Fibroblast of the aortic adventitia (primary cell): ENCODE results near the gene TRIM31. TPM values are rescaled to one million over a fixed set of nuclear protein-coding genes. Genes with fewer than 3 reads are reported as not detected.

Experiments
- DNase-seq: peaks from one replicate; pipeline ENCODE4 v3.0.0-alpha.2; 2010; ENCODE audit warnings: low read depth
- H3K4me3 ChIP-seq: 2 replicates; pipeline ENCODE4 v1.5.1; 2011; ENCODE audit warnings: low read depth, mild to moderate bottlenecking, control low read depth, low read length, moderate library complexity
- total RNA-seq: library from RNA; depleted of rRNA; stranded (reverse); fragments of >200 nt; gene quantifications from 2 replicates; pipeline ENCODE4 v1.2.3, GENCODE V29; 2012; ENCODE audit warnings: low replicate concordance
- TF ChIP-seq, protein P1 (sequence below): IDR thresholded peaks from 2 replicates; pipeline ENCODE4 v1.5.1; 2011; ENCODE audit warnings: mild to moderate bottlenecking, low read length, control low read depth, inconsistent platforms; ENCODE audit not compliant: insufficient read depth

TRIM31 gene
- total RNA-seq, 1 donor = not detected

DNA sequence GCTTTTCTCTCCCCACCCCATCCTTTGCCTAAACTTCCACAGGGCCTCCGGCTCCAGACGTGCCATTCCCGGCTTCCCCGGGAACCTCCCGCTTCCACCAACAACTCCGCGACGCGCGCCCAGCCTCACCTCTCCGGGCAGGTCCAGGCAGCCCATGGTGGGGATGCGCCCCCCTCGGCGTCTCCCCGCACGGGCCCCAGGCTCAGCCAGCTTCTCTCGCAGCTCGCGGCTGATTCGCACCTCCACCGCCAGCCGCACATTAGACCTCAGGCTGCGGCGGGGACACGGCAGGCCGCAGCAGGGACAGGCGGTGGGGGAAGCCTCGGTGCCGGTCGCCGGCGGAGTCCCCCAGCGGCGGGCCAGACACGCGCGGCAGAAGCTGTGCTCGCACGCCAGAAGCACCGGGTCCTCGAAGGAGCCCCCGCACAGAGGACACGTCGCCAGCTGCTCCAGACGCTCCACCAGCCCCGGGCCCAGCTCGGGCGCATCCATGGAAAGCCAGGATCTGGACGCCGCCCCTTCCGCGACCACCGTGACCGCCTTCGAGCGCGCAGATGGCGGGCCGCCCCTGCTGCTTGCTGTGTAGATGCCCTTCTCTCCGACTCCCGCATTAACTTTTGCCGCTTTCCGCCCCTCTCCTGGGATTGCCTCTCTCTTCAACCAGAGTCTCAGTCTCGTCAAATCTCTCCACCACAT lies 37.6 kb downstream of the TRIM31 start, which contains the start of gene RNF39:
TSS of gene RNF39 (minus strand) at position 676 of the 696 bp plus-strand sequence. CDS start at position 492, 184 bp downstream.
- no peak for DNase-seq
- no peak within 1 kb of the TSS for H3K4me3 ChIP-seq
- TF ChIP-seq, protein P1, sequence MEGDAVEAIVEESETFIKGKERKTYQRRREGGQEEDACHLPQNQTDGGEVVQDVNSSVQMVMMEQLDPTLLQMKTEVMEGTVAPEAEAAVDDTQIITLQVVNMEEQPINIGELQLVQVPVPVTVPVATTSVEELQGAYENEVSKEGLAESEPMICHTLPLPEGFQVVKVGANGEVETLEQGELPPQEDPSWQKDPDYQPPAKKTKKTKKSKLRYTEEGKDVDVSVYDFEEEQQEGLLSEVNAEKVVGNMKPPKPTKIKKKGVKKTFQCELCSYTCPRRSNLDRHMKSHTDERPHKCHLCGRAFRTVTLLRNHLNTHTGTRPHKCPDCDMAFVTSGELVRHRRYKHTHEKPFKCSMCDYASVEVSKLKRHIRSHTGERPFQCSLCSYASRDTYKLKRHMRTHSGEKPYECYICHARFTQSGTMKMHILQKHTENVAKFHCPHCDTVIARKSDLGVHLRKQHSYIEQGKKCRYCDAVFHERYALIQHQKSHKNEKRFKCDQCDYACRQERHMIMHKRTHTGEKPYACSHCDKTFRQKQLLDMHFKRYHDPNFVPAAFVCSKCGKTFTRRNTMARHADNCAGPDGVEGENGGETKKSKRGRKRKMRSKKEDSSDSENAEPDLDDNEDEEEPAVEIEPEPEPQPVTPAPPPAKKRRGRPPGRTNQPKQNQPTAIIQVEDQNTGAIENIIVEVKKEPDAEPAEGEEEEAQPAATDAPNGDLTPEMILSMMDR = no peak

DNA sequence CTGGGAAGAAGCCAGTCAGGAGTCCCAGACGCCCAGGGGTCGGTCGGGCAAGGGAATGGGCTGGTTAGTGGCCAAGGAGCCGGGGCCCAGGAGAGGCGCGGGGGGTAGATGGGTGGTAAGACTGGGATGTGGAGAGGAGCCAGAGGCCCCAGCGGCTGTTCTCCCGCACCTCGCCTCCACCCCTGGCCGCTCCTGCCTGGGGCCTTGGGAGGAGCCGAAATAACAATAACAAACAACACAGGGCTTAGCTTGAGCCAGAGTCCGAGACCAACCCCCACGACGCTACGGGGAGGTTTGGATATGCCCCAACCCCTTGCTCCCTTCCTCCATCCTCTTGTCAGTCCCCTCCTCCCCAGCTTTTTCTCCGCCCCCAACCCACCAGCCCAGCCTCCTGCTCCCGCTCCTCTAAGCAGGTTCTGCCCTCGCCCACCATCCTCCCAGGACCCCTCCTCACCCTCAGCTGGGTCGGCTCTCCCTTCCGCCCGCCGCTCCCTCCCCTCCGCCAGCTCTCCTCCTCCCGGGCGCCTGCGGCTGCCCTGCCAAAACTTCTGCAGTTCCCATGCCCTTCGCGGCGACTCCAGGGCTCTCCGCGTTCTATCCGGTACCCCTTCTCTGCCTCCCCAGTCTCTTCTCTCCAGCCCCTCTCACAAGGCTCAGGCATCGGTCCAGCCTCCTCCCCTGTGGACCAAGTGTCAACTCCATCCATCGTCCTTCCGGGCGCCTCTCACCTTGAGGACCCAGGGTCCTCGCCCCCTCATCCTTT lies 38.4 kb downstream of the TRIM31 start:
- no peak for DNase-seq
- TF ChIP-seq, protein P1 = no peak
- H3K4me3 ChIP-seq = no peak overlapping the region

DNA sequence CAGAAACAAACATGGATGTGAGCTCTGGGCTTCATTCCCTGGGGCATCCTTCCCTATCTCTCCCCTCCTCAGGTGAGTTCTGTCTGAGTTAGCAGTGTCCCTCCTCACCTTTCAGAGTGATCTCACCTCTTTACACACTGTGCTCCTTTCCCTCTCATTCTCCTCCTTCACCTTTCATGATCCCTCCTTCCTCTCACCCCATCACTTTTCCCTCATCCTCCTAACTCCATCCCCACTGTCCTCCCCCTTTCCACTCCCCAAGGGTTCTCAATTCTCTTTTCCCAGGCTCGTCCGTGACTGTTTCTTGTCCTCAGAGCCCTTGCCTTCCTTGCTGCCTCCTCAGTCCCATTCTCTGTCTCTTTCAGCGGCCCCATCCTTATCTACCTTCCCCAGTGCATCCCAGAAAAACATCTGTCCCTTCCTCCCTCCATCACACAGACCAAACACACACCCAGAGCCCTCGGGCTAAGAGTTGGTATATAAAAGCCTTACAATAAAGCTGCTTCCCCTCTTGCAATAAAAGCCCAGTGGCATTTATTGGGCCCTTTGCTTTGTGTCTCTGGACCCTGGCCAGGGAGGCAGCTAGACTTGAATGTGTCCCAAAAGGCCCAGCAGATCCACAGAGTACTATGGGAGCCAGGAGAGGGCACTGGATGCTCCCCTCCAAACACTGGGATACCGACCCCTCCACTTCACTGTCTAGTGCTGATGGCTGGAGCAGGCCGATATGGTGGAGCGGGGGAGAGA lies 39.2 kb downstream of the TRIM31 start:
- no peak overlapping the region for H3K4me3 ChIP-seq
- DNase-seq = no peak
- TF ChIP-seq, protein P1 = no peak

DNA sequence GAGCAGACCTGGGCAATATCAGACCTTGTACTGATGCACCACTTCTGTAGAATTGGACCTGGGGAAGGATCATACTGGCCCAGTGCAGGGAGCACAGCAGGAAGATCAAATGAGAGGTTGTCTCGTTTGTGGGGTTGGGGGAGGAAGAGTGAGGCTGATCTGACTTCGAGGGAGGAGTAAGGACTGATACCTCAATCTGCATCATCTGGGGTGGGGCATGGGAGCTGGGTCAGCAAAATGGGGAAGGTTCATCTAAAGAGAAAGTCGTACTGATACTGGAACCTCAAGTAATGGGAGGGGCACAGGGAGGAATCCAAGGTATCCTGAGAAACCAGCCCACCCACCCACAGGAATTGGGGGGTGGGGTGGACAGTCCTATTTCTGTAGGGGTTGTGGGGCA lies 41.0 kb downstream of the TRIM31 start:
- no peak overlapping the region for H3K4me3 ChIP-seq

DNA sequence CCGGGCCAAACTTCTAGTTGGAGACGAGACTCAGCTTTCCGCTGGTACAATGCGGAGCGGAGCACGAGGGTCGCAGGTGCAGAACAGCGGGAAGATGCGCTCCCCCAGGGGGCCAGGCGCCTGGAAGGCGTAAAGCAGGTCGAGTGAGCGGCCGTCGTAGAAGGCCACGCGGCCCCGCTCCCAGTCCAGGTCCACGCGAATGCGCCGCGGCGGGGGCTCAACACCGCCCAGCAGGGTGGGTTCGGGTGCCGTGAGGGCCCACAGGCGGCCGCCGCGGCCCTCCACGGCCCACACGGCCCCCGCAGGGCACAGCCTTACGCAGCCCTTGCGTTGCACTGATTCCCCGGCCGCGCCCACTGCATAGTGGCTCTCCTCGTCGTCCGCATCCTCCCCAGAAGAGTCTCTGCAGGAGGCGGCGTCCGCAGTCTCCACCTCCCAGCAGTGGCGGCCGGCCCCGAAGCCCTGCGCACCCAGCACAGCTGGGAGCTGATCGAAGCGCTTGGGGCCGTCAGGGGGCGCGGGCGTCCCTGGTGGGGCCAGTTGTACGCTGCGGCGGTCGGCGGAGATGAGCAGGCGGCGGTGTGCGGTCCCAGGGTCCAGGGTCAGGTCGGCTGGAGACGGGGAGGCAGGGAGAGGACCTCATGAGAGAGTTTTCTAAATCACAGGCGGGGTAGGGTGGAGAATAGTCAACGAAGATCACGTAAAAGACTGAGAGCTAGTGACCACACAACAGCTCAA lies 41.6 kb downstream of the TRIM31 start:
- no peak overlapping the region for H3K4me3 ChIP-seq
- peak; percentile 11 for DNase-seq
- TF ChIP-seq, protein P1 = peak; percentile 7

More for the DNA sequence above, 41.0 kb downstream of the TRIM31 start:
- DNase-seq = no peak
- TF ChIP-seq, protein P1 = no peak

DNA sequence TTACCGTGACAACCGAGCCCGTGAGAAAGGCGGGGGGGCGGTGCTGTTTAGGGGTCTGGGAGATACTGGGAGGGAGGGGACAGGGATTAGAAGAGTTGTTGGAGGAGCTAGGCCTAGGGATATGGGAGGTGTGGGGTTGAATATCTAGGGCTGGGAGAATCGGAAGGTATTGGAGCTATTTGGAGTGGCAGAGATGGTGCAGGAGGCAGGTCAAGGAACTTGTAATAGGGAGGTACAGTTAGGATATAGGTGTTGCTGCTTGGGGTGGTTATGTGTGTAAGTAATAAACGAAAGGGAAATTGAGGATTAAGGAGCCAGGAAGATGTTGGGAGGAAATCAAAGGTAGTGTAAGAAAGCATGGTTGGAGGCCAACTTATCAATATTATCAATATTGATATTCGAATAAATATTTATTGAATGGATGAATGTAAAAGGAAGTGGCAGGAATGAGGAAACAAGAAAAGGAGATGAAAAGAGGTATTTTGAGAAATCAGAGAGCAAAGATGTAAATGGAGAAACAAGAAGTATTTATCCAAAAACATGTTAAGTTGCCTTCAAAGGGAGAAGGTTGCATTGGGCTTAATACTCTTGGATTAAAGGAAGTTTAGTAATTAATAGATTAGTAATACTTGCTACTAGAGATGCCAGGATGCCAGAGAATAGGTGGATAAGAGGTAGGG lies 45.3 kb downstream of the TRIM31 start:
- no peak for DNase-seq
- TF ChIP-seq, protein P1 = no peak
- H3K4me3 ChIP-seq = peak overlapping the region; percentile 94
